ENCODE results near the gene NCSTN. TPM values are rescaled to one million over a fixed set of nuclear protein-coding genes. Genes with fewer than 3 reads are reported as not detected.

The NCSTN gene
- total and polyA plus RNA-seq, 10 of the 15 experiments (the other 5 are each of a cell fraction or from before 2014, with no cell fraction given) = 33.3 to 88.2 (median 60.4) TPM

GRCh38 chr1:160400223-160400645, 57.1 kb downstream of the NCSTN start, which contains the start of gene VANGL2 (continued):
- TF ChIP-seq SREBF2 (IDR thresholded peaks at IDR 0.05; ENCODE audit: low read length) (no peak), MYB (IDR thresholded peaks at IDR 0.05; ENCODE audit: borderline replicate concordance, low read depth, low read length) (no peak), USF2 (IDR thresholded peaks at IDR 0.05; ENCODE audit: borderline replicate concordance, low read depth, low read length) (no peak), ZBTB11 (CRISPR knock-in tag; IDR thresholded peaks at IDR 0.05) (no peak), PML (IDR thresholded peaks at IDR 0.05; ENCODE audit: low read length) (no peak), ATF7 (IDR thresholded peaks at IDR 0.05; ENCODE audit: low read depth) (no peak), KAT2A (conservative IDR thresholded peaks at IDR 0.05; ENCODE audit: control insufficient read depth, low read depth, low read length) (peak; percentile 85), BCLAF1 (IDR thresholded peaks at IDR 0.05) (no peak), EED (IDR thresholded peaks at IDR 0.05; ENCODE audit: low read depth) (peak; percentile 26; the same call in 1 of the 2 replicates), PAX8 (IDR thresholded peaks at IDR 0.05) (no peak), ZNF622 (IDR thresholded peaks at IDR 0.05) (no peak), MTA3 (IDR thresholded peaks at IDR 0.05; ENCODE audit: borderline replicate concordance, low read length) (no peak), HSF1 (IDR thresholded peaks at IDR 0.05; ENCODE audit: low read depth, low read length) (no peak), NKRF (conservative IDR thresholded peaks at IDR 0.05) (0 out of 2 replicates have a peak, but pooled peaks have one; percentile 23), POU2F2 (IDR thresholded peaks at IDR 0.05; ENCODE audit: borderline replicate concordance, low read depth, low read length) (no peak), SP1 (IDR thresholded peaks at IDR 0.05; ENCODE audit: low read depth, low read length) (no peak), GATAD2B (conservative IDR thresholded peaks at IDR 0.05; ENCODE audit: low read depth) (no peak; the same call in 1 of the 2 replicates), TCF7 (IDR thresholded peaks at IDR 0.05; ENCODE audit: borderline replicate concordance) (no peak), HDAC6 (IDR thresholded peaks at IDR 0.05; ENCODE audit: unreplicated experiment) (no peak)
- TF ChIP-seq, protein P1, sequence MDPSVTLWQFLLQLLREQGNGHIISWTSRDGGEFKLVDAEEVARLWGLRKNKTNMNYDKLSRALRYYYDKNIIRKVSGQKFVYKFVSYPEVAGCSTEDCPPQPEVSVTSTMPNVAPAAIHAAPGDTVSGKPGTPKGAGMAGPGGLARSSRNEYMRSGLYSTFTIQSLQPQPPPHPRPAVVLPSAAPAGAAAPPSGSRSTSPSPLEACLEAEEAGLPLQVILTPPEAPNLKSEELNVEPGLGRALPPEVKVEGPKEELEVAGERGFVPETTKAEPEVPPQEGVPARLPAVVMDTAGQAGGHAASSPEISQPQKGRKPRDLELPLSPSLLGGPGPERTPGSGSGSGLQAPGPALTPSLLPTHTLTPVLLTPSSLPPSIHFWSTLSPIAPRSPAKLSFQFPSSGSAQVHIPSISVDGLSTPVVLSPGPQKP (IDR thresholded peaks at IDR 0.05; ENCODE audit: low read depth, low read length) = no peak

Data from GM12878 (cell line).